Choroid plexus epithelial cell (primary cell): ENCODE data around the gene NCAM2.

ENCODE experiments used
- DNase-seq: peaks from one replicate; pipeline ENCODE4 v3.0.0-alpha.2; 2010; ENCODE audit warnings: low read depth
- H3K4me3 ChIP-seq: 2 replicates; pipeline ENCODE4 v1.5.1; 2011; ENCODE audit warnings: low read depth, mild to moderate bottlenecking, control low read depth, low read length, moderate library complexity
- CTCF ChIP-seq: conservative IDR thresholded peaks from 2 replicates; pipeline ENCODE4 v1.5.1; 2011; ENCODE audit warnings: low read depth, mild to moderate bottlenecking, control low read depth, inconsistent platforms, low read length, moderate library complexity

NCAM2 gene

DNA sequence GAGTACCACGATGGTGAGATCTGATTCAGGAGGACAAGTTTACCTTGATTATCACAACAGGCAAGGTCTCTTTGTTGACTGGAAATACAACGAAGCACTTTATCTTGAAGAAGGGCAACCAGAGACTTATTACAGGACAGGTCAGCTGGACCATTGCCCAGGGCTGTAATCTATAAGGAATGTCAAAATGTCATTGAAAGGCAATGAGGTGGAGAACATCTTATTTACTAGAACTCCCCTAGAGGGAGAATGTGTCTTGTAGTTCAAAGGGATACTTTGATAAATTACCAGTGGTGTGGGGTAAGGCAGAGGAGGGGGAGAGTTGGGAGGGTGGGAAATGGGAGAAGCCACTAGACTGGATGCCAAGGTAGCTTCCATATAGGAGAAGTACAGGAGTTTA is 212.3 kb downstream of the NCAM2 start:
- TF ChIP-seq CTCF, result no peak
- H3K4me3 ChIP-seq, result no peak overlapping the region
- DNase-seq, result no peak

DNA sequence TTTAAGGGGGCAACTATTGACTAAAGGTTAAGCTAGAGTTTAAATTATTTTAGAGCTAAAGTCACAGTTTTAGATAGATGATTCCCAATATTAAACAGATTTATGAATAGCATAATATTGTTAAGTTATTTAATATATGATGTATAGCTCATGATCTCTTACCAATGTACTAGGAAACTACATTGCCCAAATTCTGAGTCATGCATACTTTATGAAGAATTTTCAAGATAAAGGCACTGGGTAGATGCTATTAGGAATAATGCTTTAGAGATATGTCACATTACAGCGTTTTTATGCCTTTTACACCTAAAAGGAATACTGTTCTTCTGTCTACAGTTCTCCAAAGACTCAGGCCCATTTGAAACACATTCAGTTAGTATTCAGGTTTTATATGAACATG is 215.1 kb downstream of the NCAM2 start:
- no peak overlapping the region for H3K4me3 ChIP-seq
- no peak for TF ChIP-seq CTCF
- DNase-seq, result peak; percentile 72

GRCh38 chr21:21216047-21216446 is 217.8 kb downstream of the NCAM2 start:
- H3K4me3 ChIP-seq, result no peak overlapping the region
- DNase-seq, result no peak
- TF ChIP-seq CTCF, result no peak

DNA sequence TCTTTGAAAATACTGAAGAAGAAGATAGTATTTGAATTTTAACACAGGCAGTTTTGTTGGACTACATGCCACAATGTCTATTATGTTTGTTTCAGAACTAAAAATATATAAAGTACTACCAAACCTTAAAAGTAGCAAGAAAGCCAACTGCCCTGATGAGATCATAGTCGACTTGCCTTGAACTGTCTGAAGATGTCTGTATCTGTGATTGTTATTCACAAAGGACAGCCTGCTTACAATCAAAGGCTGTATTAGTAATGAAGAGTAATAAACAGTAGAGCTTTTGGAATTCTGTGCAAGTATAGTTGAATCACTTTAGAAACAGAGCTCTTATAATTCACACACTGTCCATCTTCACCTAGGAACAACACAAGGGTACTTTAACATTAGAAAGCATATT is 228.3 kb downstream of the NCAM2 start:
- DNase-seq, result no peak
- no peak for TF ChIP-seq CTCF
- H3K4me3 ChIP-seq, result no peak overlapping the region

GRCh38 chr21:21230672-21231071 is 232.5 kb downstream of the NCAM2 start:
- TF ChIP-seq CTCF, result no peak
- H3K4me3 ChIP-seq, result no peak overlapping the region
- DNase-seq, result peak; percentile 54

DNA sequence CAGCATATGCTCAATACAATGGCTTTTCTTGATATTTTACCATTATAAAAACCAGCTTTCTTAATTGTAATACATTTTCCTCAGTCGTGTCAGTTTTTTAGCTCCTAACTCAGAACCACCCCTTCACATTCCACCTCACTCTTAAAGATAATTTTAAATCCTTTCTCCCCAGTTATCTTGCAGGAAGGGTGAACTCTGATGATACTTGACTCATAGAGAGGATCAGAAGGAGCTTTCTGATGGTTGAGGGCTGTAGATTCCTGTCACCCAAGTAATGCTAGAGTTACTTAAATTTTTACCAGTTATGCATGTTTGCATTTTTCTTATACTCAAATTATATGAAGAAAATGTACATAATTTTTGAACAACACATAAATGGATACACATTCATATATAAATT is 233.7 kb downstream of the NCAM2 start:
- TF ChIP-seq CTCF, result no peak
- no peak overlapping the region for H3K4me3 ChIP-seq
- no peak for DNase-seq

DNA sequence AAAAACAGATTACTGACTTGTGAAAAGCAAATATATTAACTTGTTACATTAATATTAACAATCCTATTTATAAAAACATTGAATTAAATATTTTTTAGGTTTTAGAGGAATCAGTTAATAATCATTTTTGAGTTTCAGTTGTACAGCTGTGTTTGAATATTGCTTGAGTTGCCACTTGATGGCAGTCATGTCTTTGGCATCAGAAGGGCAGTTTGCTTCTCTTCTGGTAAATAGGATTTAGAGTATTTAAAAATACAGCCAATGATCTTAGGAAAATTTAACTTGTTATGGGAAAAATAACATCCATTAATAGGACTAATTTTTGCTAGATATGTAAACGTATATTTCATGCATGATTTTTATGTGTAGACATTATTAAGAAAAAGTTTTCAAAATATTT is 234.1 kb downstream of the NCAM2 start:
- no peak overlapping the region for H3K4me3 ChIP-seq
- peak; percentile 88 for DNase-seq
- peak; percentile 74 for TF ChIP-seq CTCF
